ENCODE results near the gene FGFR3.

FGFR3 gene

DNA sequence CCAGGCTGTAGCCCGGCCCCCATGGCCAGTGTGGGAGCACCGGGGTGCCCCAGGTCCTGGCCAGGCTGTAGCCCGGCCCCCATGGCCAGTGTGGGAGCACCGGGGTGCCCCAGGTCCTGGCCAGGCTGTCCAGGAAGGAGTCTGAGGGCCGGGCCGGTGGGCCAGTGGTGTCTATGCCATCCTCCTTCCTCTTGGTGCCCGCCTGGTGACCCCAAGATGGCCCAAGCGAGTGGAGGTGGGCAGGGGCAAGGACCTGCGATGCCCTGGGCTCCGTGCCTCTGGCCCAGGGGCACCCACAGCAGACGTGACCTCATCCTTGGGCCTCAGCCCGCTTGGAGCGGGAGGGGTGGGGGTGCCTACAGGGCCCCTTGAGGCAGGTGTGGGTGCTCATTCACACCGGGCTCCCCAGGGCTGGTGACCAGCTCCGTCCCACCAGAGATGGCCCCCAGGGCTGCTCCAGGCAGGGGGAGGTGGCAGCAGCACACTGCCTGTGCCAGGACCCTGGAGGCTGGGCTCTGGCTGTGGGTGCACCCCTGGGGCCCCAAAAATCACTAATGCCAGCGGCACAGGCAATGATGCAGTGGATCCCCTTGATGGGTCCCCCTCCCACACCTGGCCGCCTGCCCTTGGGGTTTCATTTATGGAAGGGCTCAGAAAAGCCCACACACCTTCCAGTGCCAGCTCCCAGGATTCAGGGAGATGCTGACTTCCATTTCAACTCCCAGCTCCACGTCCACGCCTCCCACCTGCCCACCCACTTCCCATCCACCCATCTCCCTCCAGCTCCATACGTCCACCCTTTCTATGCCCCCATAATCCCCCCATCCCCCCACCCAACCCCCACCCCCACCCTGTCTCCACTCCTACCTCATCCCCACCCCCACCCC, 36.0 kb upstream of the FGFR3 start:
- no peak for DNase-seq

DNA sequence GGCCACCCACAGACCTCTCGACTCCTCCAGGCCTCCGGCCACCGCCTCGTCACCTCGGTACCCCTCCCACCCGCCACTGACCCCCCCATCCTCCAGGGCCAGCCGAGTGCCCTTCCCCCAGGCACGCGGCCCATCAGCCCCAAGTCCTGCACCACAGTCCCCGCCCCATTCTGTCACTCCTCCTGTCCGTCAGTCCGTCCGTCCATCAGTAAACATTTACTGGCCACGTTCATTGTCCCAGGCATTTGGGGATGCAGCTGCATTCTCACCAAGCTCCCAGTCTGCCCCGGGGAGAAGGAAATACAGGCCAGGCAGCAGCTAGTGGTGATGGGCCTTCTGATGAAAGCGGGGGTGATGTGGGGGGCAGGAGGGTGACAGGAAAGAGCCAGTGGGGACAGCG, 35.3 kb upstream of the FGFR3 start:
- no peak for DNase-seq

DNA sequence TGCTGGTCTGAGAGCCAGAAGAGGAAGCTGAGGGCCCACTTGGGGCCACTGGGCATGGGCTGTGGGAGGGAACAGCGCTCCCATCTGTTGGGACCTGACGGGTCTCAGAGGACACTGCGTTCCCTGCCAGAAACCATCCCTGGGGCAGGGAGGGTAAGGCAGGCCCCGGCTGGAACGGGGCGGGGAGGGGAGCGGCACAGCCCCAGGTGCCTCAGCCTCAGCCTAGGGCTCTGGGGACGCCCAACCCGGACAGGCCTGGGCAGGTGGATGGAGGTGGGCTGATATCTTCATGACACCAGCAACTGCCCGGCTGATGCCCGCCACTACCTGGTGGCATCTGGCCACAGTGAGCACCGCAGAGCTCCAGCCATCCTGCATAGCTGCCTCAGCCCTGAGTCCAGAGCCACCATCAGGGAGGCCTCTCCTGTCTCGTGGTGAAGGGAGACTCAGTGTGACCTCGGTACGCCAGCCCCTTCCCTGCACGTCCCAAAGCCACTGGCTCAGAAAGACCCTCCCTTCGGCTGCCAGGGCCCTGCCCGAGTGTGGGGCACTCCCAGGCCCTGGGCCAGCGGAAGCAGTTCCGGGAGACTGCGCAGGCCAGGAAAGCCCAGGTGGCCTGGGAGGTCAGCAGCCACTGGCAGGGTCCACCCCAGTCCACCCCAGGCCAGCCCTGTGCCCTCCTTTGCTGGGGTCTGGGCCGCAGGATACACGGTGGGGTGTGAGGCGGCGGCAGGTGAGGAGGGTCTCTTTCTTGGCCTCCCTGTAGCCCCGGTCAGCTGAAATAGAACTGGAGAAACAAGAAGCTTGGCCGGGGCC, 34.6 kb upstream of the FGFR3 start:
- DNase-seq = no peak

DNA sequence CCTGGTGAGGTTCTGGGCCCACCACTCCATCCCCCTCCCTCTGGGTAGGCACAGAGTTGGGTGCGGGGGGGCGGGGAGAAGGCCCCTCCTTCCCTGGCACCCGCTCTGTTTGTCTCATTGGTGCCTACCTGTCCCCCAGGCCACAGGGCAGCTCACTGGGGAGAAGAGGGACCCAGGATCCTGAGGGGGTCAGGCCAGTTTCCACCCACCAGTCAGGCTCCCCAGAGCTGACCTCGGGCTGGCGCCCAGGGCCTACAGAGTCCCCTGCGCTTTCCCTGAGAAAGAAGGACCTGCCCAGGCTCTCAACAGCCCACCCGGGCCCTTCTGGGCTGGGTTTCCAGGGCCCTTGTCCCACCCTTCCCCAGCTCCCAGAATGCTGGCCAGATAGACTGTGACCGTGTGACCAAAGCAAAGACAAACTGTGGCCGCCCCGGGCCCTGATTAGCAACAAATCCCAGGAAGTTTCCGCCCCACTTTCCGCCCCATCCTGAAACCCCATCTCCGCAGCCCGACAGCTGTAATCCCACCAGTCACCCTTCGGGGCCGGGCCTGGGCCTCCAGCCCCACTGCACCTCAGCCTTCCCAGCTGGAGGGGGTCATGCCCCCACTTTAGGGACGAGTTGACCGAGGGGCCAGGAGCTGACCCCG, 33.8 kb upstream of the FGFR3 start:
- no peak for DNase-seq

DNA sequence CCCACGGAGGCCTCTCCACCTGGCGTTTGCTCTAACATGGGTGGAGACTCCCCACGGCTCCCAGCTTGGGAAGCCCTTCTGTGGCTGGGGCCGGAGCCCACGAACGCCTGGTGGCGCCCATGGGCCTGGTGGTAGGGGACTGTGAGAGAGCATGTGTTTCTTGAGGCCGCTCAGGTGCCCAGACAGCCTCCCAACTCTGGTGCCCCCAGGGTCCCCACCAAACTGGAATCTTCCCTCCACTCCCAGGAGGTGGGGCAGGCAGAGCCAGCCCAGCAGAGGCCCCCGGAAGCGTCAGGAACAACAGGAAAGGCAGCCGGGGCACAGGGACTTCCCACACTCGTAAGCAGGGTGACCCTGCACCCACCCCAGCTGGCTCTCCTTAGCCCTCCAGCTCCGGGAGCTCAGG, 33.3 kb upstream of the FGFR3 start:
- no peak for DNase-seq

DNA sequence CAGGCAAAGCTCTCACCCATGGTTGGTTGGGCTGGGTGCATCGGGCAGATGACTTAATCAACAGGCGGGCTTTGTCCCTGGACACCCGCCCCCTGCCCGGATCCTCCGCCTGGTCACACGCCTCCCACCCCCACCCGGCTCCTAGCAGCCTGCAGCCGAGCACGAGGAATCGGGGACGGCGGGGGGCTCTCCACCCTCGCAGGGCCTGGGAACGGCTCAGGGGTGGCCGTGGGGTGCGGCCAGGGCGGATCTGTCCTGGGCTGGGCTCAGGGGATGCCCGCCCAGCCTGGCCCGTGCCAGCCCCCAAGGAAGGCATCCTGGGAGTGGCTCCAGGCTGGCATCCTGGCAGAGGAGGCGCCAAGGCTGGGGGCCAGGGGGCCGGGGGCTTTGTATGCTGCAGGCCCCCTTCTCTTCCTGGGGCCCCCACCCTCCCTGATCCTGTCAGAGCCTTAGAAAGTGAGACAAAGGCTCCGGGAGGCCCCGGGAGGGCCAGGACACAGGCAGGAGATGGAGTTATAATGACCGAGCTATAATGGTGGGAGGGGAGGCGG, 32.5 kb upstream of the FGFR3 start:
- DNase-seq = no peak

DNA sequence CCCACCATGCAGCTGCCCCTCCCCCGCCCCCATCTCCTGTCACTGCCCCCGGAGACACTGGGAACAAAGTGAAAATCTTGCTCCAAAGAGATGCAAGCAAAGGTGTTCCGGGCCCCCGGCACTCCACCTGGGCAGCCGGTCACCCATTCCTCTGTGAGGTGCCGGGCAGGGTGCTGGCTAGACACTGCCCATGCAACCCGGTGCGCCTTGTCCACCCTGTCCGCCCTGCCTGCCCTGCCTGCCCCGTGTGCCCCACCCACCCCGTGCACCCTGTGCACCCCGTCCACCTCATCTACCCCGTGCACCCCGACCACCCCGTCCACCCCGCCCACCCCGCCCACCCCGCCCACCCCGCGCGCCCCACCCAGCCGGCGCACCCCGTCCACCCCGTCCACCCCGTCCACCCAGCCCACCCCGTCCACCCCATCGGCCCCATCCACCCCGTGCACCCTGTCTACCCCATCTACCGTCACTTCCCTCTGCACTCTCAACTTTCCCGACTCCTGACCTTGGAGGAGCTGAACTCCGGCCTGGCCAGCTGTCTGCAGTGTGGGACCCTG, 31.9 kb upstream of the FGFR3 start:
- no peak for DNase-seq

DNA sequence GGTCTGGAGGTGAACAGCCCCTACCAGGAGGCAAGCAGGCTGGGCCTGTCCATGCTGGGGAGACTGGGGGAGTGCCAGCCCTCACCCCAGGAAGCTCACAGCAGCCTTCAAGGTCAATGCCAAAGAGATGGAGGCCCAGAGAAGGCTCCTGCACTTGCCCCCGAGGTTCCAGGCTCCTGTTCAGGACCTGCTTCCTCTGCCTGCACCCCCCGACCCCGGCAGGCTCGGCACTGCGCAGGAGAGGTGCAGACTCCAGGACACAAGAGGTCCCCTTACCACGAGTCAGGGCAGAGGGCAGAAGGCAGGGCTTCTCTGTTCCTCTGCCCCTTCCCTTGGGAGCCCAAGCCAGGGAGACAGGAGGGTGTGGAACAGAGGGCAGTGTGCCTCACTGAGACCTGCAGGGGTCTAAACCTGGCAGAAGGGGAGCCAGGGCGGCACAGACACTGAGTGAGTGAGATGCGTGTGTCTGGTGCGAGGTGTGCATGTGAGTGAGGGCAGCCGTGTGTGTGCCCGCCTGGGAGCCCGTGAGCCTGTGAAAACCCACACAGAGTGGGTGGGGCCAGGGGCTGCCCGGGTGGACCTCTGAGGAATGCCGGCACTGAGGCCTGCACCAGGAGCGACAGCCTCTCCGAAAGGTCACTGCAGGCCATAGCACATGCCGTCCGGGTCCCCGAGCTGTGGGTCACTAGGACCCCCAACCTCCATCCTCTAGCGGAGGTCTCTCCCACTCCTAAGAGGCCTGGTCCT, 30.7 kb upstream of the FGFR3 start:
- DNase-seq = no peak

DNA sequence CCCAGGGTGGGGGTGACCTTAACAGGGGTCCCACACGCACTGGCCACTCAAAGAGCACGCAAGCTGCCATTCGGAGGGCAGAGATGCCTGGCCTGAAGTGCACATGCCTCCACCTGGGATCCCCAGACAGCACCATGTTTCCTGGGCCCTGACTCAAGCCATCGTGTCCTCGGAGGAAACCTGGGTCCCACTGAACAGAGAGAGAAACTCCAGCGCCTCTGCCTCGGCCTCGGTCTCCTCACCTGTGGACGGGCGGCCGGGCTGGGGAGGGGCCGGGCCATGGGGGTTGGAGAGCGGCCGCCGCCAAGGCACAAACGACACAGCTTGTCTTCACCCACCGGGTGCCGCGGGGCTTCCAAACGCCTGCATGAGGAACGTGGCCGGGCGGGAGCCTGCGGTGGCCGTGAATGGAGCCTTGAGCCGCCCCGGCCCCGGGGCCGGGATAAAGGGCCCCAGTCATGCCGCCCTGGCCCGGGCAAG, 30.0 kb upstream of the FGFR3 start:
- DNase-seq = no peak

DNA sequence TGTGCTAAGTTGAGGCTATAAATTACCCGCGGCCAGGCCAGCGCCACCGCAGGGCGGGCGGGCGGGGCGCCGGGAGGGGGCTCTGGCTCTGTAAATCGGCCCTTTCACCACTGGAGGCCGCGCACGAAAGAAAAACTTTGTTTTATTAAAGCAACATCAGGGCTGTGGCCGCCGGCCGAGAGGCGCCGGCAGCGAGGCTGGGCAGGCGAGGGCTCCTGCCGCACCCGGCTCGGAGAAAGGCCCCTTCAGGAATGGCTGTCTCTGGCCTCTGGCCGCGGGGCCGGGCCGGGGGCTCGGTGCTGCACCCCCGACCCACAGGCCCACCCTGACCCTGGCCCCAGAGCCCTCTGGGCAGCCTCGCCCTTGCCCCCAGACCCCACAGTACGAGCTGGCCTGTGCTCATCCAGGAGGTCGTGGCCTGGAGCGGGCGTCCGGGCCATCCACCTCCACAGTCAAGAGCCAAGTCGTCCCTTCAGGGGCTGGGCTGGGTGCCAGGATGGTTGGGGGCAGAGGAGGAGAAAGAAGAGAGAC, 29.5 kb upstream of the FGFR3 start:
- DNase-seq = no peak

DNA sequence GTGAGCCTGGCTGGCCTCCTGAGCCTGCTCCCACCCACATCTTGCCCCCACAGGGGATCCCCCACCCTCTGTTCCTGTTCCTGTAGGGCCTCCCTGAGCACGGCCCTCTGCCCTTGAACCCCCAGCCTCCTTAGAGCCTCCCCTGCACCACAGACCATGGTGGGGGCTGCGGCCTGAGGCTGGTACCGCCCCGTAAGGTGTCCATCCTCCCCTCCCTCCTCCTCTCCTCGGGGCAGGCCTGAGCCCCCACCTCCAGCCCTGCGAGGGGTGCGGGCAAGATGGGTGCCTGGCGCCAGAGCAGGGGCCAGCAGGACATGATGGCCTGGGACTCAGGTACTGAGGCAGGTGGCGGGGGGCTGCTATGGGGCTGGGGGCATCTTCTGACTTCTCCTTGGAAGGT, 28.4 kb upstream of the FGFR3 start:
- no peak for DNase-seq

DNA sequence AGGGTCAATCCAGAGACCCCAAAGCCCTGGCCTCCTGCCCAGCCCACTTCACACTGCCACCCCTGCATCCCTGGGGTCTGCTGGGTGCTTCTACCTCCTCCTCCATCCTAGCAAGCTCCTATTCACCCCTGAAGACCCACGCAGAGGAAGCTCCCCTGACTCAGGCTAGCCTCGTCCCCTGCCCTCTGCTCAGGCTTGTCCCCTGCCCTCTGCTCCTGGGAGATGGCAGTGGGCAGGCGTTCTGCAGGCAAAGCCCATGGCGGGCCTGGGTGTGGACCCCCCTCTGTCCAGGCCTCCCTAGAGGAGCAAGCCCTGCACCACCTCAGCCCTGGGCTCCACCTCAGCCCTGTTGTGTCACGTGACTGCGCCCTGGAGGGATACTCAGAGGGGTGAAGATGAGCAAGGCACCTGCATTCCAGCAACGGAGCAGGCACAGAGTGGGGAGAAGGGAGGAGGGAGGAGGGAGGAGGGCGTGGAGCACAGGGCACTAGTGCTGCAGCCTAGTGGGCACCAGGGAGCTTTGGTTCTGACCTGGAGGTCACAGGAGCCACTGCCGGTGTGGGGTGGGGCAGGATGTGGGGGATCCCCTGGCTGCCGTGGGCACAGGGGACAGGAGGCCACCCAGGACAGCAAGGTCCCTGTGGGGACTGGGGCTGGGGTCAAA, 27.6 kb upstream of the FGFR3 start:
- no peak for DNase-seq

DNA sequence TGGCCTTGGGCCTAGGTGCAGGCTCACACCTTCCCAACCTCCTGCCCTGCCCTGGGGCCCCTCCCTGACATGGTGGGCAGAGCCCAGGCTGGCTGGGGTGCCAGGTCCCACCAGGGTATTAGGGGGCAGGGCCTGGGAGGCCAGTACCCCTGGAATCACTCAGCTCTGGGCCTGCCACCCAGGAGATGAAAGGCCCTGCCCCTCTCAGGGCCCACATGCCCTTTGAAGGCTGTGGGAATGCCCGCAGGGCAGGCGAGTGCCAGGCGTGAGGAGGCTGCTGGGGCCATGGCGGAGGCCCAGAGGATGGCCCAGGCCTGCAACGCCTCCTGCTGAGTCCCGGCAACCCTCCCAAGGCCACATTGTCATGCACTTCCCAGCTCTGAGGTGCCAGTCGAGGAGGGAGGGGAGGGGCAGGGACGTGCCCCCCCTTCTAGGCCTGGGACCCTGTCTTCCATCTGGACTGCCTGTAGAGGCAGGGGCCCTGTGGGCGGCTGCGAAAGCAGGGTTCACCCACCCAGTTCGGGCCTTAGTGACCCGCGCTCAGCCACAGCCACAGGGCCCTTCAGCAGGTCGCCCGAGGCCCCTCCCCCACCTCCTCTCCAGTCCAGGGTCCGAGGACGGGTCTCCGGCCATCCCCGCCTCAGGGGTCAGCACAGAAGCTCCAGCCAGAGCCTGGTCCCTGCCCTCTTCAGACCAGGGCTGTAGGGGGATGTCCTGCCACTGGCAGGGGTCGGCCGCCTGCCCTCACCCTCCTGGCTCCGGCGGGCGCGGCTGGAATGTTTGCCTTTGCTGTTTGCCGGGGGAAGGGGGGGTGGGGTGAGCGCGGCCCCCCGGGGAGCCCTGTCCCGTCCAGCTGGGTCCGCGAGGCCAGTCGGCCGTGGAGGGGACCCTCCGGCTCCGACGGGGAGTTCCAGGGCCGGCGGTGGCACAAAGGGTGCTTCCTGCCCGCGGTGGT, 26.7 kb upstream of the FGFR3 start:
- no peak for DNase-seq

DNA sequence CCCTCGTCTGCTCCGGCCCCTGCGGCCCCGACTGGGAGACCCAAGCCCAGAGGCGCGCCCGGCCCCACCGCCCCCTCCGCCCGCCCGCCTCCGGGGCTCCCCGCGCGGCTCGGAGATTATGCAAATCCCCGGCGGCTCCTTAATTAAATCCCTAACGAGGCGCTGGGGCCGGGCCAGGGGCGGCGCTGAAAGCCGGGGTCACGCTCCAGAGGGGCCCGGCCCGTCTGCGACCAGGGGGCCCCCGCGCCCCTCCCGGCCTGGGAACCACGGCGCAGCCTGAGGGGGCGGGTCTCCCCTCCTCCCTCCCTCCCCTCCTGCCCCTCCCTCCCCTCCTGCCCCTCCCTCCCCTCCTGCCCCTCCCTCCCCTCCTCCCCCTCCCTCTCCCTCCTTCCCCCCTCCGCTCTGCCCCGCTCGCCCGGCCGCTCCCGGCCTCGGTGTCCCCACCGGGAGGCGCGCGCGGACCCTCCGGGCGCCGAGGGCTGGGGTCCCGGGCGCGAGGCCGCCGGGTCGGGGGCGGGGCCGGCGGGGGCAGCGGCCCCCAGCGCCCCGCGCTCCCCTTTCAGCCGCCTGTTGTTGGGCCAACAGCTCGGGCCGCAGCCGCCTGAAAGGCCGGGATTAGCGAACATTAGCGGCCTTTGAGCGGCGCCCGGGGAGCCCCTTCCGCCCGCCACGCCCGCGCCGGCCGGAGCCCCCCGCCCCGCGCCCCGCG, 25.9 kb upstream of the FGFR3 start:
- DNase-seq = no peak

DNA sequence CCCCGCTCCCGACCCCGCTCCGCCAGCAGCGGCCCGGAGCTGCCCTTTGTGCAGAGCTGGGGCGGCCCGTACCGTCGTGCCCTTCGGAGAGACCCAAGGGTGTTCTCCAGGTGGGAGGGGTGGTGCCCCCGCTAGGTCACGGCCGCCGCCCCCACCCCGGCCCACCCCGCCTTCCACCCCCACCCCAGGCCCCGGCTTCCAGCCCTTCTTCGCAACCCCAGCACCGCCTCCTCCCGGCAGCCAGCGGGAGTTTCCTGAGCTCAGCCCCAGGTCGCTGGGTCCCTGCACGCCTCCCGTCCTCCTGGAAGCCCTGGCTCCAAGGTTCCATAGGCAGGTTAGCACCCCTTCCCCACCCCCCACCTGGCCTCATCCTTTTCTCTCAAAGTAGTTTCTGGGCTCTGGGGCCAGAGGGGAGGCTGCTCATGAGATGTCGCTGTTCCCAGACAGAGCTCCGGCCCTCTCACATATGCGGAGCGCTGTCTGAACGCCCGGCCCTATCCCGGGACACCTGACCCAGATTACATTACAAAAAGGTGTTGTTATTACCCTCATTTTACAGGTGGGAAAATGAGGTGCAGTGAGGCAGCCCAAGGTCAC, 25.2 kb upstream of the FGFR3 start:
- peak; percentile 9 for DNase-seq

DNA sequence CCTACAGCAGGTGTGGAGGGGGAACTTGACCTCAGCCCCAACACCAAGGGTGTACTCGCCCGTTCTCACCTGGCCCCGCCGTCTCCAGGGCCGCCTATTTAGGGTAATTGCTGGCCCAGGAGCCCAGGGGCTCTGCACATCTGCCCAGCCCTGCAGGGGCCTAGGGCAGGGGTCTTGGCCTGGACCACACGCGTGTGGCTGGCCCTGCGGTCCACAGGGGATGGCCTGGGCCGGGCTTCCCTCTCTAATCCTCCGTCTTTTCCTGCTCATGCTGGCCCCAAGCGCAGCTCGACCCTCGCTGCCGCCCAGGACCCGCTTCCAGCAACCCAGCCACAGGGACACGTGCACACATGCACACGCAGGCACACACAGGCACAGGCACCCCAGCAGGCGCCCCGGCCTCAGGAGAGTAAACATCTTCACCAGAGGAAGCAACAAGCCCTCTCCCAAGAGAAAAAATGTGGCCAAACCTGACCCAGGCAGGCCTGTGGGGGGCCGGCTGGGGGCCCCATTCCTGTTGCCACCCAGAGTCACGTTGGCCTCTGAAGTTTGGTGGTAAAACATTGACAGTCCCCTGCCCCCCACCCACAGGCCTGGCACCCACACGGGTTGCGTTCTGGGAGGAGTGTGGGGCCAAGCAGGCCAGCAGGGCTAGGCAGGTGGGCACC, 24.6 kb upstream of the FGFR3 start:
- no peak for DNase-seq

DNA sequence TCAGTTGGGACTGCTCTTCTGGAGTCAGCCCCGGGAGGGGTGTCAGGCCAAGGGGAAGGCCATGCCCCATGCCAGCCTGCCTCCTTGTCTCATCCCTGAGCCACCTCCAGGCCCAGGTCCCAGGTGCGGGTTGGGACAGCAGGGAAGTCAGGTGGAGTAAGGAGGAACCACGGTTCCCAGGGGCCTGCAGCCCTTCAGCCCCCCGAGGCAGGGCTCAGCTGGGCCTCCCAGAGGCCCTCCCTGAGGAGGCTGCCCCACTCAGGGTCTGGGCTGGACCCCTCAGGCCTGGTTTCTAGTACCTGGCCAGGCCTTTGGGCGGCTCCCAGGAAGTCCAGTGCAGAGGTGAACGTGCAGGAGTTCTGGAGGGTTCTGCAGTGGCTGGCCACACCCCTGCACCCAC, 23.4 kb upstream of the FGFR3 start:
- DNase-seq = no peak

DNA sequence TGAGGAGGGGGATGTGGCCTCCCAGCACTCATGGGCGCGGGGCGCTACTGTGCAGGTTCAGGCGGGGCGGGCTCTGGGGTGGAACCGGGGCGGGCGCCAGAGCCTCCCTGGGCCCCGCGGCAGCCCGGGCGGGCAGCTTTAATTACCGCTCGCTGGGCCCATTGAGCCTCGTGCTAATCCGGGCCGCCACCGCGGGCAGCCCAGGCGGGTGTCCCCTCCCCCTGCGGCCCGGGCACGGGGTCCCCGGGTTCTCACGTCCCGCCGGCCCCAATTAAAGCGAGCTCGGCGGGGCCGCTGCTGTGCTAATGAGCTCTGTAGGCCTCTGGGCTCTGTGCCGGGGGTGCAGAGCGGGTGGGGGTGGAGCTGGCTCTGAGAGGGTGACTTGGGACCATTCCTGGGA, 22.8 kb upstream of the FGFR3 start:
- no peak for DNase-seq
